VCaP (cell line): Measurements from ENCODE around the gene CIAO2B.
A peak's percentile ranks its signal among the peaks of the same experiment; 100 is the strongest.
"Not testable (repeated sequence)": the region's sequence is repeated elsewhere in the genome, so short reads cannot be mapped to it uniquely, and the experiment has no call there.

Experiments
- H3K27ac ChIP-seq: fragments of 450-650 bp; 2 replicates; pipeline ENCODE4 v1.5.1; 2017
- TF ChIP-seq, protein P1 (sequence below): fragments of 450-650 bp; conservative IDR thresholded peaks from 2 replicates; pipeline ENCODE4 v1.5.1; 2017; ENCODE audit warnings: mild to moderate bottlenecking, moderate library complexity

CIAO2B gene

DNA sequence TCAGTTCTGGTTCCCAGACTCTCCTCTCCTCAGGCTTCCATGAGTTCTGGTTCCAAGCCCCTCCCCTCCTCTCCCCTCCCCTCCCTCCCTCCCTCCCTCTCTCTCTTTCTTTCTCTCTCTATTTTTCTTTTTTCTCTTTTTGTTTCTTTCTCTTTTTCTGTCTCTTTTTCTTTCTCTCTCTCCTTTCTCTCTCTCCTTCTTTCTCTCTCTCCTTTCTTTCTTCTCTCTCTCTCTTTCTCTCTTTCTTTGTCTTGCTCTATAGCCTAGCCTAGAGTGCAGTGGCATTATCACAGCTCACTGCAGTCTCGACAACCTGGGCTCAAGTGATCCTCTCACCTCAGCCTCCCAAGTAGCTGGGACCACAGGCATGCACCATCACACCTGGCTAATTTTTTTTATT lies 26.1 kb upstream of the CIAO2B start:
- TF ChIP-seq, protein P1, sequence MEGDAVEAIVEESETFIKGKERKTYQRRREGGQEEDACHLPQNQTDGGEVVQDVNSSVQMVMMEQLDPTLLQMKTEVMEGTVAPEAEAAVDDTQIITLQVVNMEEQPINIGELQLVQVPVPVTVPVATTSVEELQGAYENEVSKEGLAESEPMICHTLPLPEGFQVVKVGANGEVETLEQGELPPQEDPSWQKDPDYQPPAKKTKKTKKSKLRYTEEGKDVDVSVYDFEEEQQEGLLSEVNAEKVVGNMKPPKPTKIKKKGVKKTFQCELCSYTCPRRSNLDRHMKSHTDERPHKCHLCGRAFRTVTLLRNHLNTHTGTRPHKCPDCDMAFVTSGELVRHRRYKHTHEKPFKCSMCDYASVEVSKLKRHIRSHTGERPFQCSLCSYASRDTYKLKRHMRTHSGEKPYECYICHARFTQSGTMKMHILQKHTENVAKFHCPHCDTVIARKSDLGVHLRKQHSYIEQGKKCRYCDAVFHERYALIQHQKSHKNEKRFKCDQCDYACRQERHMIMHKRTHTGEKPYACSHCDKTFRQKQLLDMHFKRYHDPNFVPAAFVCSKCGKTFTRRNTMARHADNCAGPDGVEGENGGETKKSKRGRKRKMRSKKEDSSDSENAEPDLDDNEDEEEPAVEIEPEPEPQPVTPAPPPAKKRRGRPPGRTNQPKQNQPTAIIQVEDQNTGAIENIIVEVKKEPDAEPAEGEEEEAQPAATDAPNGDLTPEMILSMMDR, result no peak
- no peak overlapping the region for H3K27ac ChIP-seq

DNA sequence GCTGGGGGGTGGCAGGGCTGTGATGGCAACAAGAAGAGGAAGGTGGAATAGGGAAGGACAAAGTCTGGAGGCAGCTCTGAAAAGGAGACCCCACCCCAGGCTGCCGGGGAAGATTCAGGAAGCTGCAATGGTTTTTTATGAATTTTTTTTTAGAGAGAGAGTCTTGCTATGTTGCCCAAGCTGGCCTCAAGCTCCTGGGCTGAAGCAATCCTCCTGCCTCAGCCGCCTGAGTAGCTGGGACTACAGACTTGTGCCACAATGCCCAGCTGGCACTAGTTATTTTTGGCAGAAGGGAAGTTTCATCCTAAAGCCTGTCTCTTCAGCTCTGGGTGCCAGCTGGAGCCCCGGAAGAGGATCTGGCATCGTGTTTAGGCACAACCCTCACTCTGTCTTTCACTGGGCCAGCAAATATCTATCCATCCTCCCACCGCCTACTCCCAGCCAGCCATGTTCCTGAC lies 25.5 kb upstream of the CIAO2B start:
- TF ChIP-seq, protein P1, result no peak
- no peak overlapping the region for H3K27ac ChIP-seq

DNA sequence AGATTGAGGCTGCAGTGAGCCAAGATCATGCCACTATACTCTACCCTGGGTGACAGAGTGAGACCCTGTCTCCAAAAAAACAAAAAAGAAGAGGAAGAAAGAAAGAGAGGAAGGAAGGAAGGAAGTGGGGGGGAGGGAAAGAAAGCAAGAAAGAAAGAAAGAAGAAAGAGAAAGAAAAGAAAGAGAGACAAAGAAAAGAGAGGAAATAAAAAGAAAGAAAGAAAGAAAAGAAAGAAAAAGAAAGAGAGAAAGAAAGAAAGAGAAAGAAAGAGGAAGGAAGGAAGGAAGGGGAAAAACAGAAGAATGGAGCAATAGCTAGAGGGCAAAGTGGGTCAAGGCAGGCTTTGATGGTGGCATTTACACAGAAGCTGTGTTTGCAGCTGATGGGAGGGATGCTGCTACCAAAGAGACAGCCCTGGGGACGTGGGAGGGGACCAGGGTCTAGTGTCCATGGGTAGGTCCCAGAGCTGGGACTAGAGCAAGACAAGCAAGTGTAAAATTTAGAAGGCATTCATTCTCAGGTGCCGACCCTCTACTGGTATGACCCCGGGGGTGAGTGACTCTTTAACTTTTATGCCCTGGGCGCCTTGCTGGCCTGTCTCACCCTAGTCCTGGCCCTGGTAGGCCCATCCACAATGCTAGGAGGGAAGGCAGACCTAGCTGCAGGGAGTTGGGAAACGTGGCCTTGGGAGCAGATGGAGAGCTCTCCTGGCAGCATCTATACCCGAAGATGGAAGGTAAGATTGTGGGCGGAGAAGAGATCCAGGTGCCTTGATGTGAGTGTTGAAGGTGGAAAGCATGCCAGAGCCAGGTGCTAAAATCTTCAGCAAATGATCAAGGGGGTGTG lies 24.9 kb upstream of the CIAO2B start:
- no peak overlapping the region for H3K27ac ChIP-seq
- TF ChIP-seq, protein P1, result no peak

DNA sequence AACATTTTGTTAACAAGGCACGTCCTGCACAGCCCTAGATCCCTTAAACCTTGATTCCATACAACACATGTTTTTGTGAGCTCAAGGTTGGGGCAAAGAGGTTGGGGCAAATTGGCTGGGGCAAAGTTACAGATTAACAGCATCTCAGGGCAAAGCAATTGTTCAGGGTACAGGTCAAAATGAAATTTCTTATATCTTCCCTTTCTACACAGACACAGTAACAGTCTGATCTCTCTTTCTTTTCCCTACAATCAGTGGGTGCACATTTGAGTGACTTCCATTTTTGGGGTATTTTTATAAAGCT lies 21.9 kb upstream of the CIAO2B start:
- not testable (repeated sequence) for H3K27ac ChIP-seq

DNA sequence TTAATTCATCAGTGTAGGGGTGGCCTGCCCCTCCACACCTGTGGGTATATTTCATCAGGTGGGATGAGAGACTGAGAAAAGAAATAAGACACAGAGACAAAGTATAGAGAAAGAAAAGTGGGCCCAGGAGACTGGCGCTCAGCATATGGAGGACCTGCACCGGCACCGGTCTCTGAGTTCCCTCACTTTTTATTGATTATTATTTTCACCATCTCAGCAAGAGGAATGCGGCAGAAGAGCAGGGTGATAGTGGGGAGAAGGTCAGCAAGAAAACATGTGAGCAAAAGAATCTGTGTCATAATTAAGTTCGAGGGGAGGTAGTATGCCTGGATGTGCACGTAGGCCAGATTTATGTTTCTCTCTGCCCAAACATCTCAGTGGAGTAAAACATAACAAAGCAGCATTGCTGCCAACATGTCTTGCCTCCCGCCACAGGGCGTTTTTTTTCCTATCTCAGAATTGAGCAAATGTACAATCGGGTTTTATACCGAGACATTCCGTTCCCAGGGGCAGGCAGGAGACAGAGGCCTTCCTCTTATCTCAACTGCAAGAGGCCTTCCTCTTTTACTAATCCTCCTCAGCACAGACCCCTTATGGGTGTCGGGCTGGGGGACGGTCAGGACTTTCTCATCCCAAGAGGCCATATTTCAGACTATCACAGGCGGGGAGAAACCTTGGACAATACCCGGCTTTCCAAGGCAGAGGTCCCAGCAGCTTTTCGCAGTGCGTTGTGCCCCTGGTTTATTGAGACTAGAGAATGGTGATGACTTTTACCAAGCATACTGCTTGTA lies 21.4 kb upstream of the CIAO2B start:
- not testable (repeated sequence) for H3K27ac ChIP-seq

DNA sequence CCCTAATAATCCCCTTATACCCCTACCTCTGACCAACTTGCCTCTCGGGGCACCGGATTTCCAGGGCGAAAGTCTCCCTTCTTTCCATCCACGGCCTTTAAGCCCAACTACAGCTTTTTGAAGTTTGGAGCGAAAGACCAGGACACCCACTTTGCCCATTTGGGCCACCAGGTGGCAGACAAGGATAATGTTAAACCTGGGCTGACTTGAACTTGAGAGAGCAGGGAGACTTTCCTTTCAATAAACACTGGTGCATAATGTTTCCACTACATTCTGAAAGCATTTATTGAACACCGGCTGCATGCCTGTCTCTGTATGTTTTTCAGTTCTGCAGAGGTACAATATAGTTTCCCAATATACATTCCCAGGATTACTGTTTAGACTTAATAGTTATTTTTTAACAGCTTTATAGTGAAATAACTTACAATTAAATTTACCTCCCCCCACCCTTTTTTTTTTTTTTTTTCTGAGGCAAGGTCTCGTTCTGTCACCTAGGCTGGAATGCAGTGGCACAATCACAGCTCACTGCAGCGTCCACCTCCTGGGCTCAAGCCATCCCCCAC lies 20.0 kb upstream of the CIAO2B start:
- no peak overlapping the region for H3K27ac ChIP-seq
- TF ChIP-seq, protein P1, result peak; percentile 70

DNA sequence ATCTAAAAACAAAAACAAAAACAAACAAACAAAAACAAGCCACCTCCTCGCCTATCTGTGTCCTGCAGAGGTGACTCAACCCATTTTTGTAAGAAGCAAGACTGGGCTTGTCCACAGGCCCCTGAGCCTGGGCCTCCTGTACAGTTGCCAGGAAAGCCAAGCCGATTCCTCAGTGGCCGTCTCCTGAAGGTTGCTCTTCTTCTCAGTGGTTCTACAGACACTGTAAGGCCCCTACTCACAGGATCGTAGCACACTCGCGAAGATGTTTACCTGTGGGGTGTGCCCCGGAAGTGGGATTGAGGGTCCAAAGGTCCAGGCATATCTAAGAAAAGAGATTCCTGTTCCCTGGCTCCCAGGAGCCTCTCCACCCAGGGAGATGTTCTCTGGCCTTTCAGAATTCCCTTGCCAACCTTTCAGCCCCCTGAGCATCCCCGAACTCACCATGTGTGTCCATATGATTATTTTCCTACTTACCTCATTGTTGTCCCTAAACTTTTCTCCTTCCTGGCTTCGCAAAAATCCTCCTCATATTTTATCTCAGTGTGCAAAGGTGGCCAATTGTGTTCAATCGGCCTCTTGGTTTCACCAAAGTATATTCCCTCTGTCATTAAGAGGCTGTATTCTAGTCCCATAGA lies 19.4 kb upstream of the CIAO2B start:
- TF ChIP-seq, protein P1, result no peak
- H3K27ac ChIP-seq, result no peak overlapping the region

DNA sequence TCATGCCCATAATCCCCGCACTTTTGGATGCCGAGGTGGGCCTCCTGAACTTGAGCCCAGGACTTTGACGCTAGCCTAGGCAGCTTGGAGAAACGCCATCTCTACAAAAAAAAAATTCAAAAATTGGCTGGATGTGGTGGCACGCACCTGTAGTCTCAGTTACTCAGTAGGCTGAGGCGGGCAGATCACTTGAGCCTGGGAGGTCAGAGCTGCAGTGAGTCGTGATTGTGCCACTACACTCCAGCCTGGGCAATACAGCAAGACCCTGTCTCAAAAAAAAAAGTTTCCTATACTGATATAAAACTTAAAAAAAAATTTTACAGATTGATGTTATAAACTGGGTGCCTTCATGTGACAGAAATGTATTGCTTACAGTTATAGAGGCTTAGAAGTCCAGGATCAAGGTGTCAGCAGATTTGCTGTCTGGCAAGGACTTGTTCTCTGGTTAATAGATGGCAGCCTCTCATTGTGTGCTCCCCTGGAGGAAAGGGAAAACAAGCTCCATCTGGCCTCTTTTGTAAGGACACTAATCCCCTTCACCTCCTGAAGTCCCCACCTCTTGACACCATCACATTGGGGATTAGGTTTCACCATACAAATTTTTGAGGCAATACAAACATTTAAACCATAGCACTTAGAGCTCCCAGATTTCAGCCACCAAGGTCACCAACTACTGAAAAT lies 18.4 kb upstream of the CIAO2B start:
- TF ChIP-seq, protein P1, result no peak

More for the DNA sequence above, 18.4 kb upstream of the CIAO2B start:
- H3K27ac ChIP-seq, result no peak overlapping the region
